Measurements from ENCODE around the gene AQP3.

DNA sequence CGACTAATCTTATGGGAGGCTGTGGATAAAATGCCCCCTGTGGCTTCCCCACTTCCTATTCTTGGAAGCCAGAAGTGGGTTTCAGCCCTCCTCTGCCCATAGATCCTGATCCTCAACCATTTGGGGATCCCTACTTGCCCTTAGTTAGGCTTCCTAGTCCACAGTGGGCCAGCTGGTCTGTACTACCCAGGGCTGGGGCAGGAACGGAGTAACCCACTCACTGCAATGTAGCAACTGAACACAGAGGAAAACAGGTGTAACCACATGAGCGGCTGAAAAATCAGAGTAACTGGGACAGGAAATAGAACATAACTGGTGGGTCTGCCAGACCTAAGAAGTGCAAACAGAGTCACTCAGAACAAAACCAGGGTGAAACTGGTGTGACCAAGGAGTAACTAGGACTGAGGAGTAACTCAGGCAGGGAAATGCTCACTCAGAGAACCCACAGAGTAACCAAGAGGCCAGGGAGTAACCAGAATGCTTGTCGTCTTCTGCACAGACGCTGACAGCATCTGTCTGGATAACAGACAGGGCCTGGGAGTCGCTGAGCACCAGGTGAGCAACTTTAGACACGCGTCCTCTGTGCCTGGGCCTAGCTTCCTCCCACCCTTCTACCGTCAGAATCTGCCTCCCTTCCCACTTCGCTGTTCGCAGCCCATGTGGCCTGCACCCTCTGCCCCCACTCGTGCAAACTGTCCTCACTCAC, 1.0 kb downstream of the AQP3 start:
- no peak for TF ChIP-seq CTCF (IDR thresholded peaks at IDR 0.05; ENCODE audit: insufficient read depth, low read length, poor library complexity, severe bottlenecking)
- no peak for TF ChIP-seq EZH2phosphoT487 (conservative IDR thresholded peaks at IDR 0.05; ENCODE audit: low read length)
